Astrocyte (in vitro differentiated cells and primary cell): ENCODE results near the gene COL23A1. TPM values are rescaled to one million over a fixed set of nuclear protein-coding genes. Genes with fewer than 3 reads are reported as not detected.

Source experiments
- DNase-seq: peaks from one replicate; pipeline ENCODE4 v3.0.0-alpha.2; 2010; ENCODE audit warnings: low read depth
- FAIRE-seq: peaks from 2 replicates; lab custom pipeline; 2011; peaks lifted over from hg19 to GRCh38; lab: Jason Lieb, UNC
- H2AFZ ChIP-seq: 2 replicates; pipeline ENCODE4 v1.6.0; 2012; ENCODE audit warnings: low read depth, low read length, inconsistent platforms
- H3K27ac ChIP-seq: 2 replicates; pipeline ENCODE4 v1.5.1; 2011; ENCODE audit warnings: low read depth, low read length, inconsistent platforms
- H3K27me3 ChIP-seq: 2 replicates; pipeline ENCODE4 v1.6.0; 2011; ENCODE audit warnings: low read length, inconsistent platforms; ENCODE audit not compliant: insufficient read depth
- H3K36me3 ChIP-seq: 2 replicates; pipeline ENCODE4 v1.5.1; 2011; ENCODE audit warnings: low read length, inconsistent platforms; ENCODE audit not compliant: insufficient read depth
- H3K4me1 ChIP-seq: 2 replicates; pipeline ENCODE4 v1.5.1; 2011; ENCODE audit warnings: low read length, inconsistent platforms; ENCODE audit not compliant: insufficient read depth
- H3K4me2 ChIP-seq: 2 replicates; pipeline ENCODE4 v1.6.0; 2012; ENCODE audit warnings: low read length, inconsistent platforms
- H3K4me3 ChIP-seq: 2 replicates; pipeline ENCODE4 v1.5.1; 2011; ENCODE audit warnings: low read depth, mild to moderate bottlenecking, low read length, inconsistent platforms; ENCODE audit not compliant: insufficient read depth
- H3K79me2 ChIP-seq: 2 replicates; pipeline ENCODE4 v1.6.0; 2012; ENCODE audit warnings: mild to moderate bottlenecking, low read length, inconsistent platforms; ENCODE audit not compliant: insufficient read depth
- H3K9ac ChIP-seq: 2 replicates; pipeline ENCODE4 v1.6.0; 2012; ENCODE audit warnings: mild to moderate bottlenecking, low read length, inconsistent platforms
- H3K9me3 ChIP-seq: 2 replicates; pipeline ENCODE4 v1.5.1; 2012; ENCODE audit warnings: low read depth, mild to moderate bottlenecking, low read length, inconsistent platforms; ENCODE audit not compliant: insufficient read depth
- H4K20me1 ChIP-seq: 2 replicates; pipeline ENCODE4 v1.6.0; 2012; ENCODE audit warnings: low read length, inconsistent platforms; ENCODE audit not compliant: insufficient read depth
- H3K27ac Mint-ChIP-seq: one replicate; pipeline ENCODE4 v1.8.0; 2021; ENCODE audit warnings: mild to moderate bottlenecking, mixed read lengths; ENCODE audit not compliant: unreplicated experiment
- H3K27me3 Mint-ChIP-seq: one replicate; pipeline ENCODE4 v1.8.0; 2021; ENCODE audit warnings: low read depth, mixed read lengths; ENCODE audit not compliant: unreplicated experiment
- H3K36me3 Mint-ChIP-seq: one replicate; pipeline ENCODE4 v1.8.0; 2021; ENCODE audit warnings: low read depth, mixed read lengths; ENCODE audit not compliant: unreplicated experiment
- H3K4me1 Mint-ChIP-seq: one replicate; pipeline ENCODE4 v1.8.0; 2021; ENCODE audit warnings: low read depth, mixed read lengths; ENCODE audit not compliant: unreplicated experiment
- H3K4me3 Mint-ChIP-seq: one replicate; pipeline ENCODE4 v1.8.0; 2021; ENCODE audit warnings: mild to moderate bottlenecking, moderate library complexity, mixed read lengths; ENCODE audit not compliant: unreplicated experiment
- H3K9me3 Mint-ChIP-seq: one replicate; pipeline ENCODE4 v1.8.0; 2021; ENCODE audit warnings: mild to moderate bottlenecking, mixed read lengths; ENCODE audit not compliant: unreplicated experiment
- EZH2 ChIP-seq: IDR thresholded peaks from 2 replicates; pipeline ENCODE4 v1.6.1; 2012; ENCODE audit warnings: mild to moderate bottlenecking, low read length, inconsistent platforms; ENCODE audit not compliant: insufficient read depth
- total RNA-seq: library from RNA; stranded (reverse); gene quantifications from 2 replicates; pipeline ENCODE4 v1.2.1, GENCODE V29; 2021
- TF ChIP-seq, protein P1 (sequence below): IDR thresholded peaks from 2 replicates; pipeline ENCODE4 v1.5.1; 2011; ENCODE audit warnings: low read depth, mild to moderate bottlenecking, inconsistent platforms, low read length, moderate library complexity; ENCODE audit not compliant: insufficient read depth

COL23A1 gene
- total RNA-seq, 1 donor from 2014 or later, result 0.16 TPM

DNA sequence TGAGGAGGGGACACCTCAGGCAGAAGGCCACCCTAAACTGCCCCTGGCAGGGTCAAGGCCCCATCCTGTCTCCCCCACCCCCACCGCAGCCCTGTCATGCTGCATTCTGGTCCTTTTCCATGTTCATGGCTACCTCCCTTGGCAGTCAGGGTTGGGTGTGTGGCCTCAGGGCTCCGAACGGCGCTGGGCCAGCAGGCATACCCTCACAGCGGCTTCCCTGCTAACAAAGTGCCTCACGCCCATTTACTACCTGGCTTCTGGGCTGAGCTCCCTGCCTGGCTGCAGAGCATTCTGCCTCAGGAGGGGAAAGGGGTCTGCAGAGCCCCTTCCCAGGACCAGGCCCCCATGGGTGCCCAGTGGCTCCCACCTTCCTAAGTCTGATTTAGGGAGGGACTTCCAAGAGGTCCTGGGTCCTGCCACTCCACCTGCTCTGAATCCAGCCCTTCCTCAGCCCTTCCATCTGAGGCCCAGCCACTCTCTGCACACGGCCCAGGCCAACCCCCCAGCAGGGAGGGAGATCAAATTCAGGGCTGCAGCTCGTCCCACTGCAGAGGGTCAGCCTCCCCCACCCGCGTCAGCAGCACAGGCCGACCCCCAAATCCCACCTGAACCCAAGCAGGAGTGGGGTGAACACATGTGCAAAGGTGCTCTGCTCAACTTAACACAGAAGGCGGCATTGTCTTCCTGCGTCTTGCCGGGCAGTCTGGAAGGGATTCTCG is 241.7 kb downstream of the COL23A1 start:
- no peaks in the 10 kb centered on the region for H3K4me1 Mint-ChIP-seq
- no peaks in the 10 kb centered on the region for H3K79me2 ChIP-seq
- H3K9ac ChIP-seq, result no peak overlapping the region
- peaks cover 54% of the 10 kb centered on the region for H3K27me3 Mint-ChIP-seq
- no peak overlapping the region for H3K27ac ChIP-seq
- H3K36me3 ChIP-seq, result no peaks in the 10 kb centered on the region
- FAIRE-seq (no peak), DNase-seq (no peak)
- no peak overlapping the region for H3K4me3 Mint-ChIP-seq
- no peaks in the 10 kb centered on the region for H3K9me3 ChIP-seq
- no peaks in the 10 kb centered on the region for H3K4me1 ChIP-seq
- TF ChIP-seq, protein P1, sequence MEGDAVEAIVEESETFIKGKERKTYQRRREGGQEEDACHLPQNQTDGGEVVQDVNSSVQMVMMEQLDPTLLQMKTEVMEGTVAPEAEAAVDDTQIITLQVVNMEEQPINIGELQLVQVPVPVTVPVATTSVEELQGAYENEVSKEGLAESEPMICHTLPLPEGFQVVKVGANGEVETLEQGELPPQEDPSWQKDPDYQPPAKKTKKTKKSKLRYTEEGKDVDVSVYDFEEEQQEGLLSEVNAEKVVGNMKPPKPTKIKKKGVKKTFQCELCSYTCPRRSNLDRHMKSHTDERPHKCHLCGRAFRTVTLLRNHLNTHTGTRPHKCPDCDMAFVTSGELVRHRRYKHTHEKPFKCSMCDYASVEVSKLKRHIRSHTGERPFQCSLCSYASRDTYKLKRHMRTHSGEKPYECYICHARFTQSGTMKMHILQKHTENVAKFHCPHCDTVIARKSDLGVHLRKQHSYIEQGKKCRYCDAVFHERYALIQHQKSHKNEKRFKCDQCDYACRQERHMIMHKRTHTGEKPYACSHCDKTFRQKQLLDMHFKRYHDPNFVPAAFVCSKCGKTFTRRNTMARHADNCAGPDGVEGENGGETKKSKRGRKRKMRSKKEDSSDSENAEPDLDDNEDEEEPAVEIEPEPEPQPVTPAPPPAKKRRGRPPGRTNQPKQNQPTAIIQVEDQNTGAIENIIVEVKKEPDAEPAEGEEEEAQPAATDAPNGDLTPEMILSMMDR, result no peak
- TF ChIP-seq EZH2, result no peak
- no peaks in the 10 kb centered on the region for H3K9me3 Mint-ChIP-seq
- no peaks in the 10 kb centered on the region for H4K20me1 ChIP-seq
- H3K36me3 Mint-ChIP-seq, result peaks cover 2% of the 10 kb centered on the region
- H3K27me3 ChIP-seq, result no peaks in the 10 kb centered on the region
- no peak overlapping the region for H3K27ac Mint-ChIP-seq
- H2AFZ ChIP-seq, result no peak overlapping the region
- H3K4me2 ChIP-seq, result no peak overlapping the region
- no peak overlapping the region for H3K4me3 ChIP-seq

DNA sequence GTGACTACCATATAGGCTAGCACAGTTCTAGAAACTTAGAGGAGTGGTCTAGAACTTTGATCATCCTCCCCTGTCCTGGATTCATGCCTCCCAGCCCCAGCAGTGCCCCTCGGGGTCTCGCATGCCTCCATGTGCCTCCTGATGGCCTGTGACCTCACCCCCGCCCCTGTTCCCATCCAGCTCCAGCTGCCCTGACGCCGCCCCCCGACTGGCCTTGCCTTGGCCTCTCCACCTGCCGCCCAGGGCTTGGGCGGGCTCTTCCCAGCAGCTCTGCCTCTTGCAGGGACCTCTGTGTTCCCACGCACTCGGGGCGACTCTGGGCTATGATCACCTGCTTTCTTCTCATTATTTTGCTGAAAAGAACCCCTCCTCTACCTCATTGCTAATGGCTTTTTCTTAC is 242.2 kb downstream of the COL23A1 start:
- DNase-seq, result no peak
- no peak for FAIRE-seq
- H3K9me3 ChIP-seq, result no peaks in the 10 kb centered on the region

More for the DNA sequence above, 242.2 kb downstream of the COL23A1 start:
- H3K4me1 ChIP-seq, result no peaks in the 10 kb centered on the region
- H3K4me3 Mint-ChIP-seq, result no peak overlapping the region
- H3K27me3 Mint-ChIP-seq, result peaks cover 52% of the 10 kb centered on the region
- no peaks in the 10 kb centered on the region for H3K36me3 ChIP-seq
- no peak overlapping the region for H2AFZ ChIP-seq
- H3K79me2 ChIP-seq, result no peaks in the 10 kb centered on the region
- H3K27me3 ChIP-seq, result no peaks in the 10 kb centered on the region
- H3K9me3 Mint-ChIP-seq, result no peaks in the 10 kb centered on the region
- no peaks in the 10 kb centered on the region for H3K4me1 Mint-ChIP-seq
- H3K27ac Mint-ChIP-seq, result no peak overlapping the region
- H3K36me3 Mint-ChIP-seq, result peaks cover 2% of the 10 kb centered on the region
- TF ChIP-seq EZH2, result no peak
- TF ChIP-seq, protein P1, result no peak
- no peak overlapping the region for H3K4me3 ChIP-seq
- no peak overlapping the region for H3K27ac ChIP-seq
- no peak overlapping the region for H3K9ac ChIP-seq
- no peak overlapping the region for H3K4me2 ChIP-seq
- H4K20me1 ChIP-seq, result no peaks in the 10 kb centered on the region
